NCI-H526 treated with DMSO at 0.1 percent for 48 hours (cell line): Measurements from ENCODE around the gene PLVAP.

ENCODE experiments used
- DNase-seq: peaks from one replicate; lab custom pipeline; 2025; lab: John Stamatoyannopoulos, UW

Gene PLVAP

GRCh38 chr19:17321655-17322489, 55.3 kb downstream of the PLVAP start:
- DNase-seq: no peak

GRCh38 chr19:17320435-17320834, 56.7 kb downstream of the PLVAP start:
- DNase-seq: no peak

GRCh38 chr19:17319473-17320238, 57.5 kb downstream of the PLVAP start:
- no peak for DNase-seq

GRCh38 chr19:17318966-17319365, 58.2 kb downstream of the PLVAP start:
- DNase-seq: no peak

DNA sequence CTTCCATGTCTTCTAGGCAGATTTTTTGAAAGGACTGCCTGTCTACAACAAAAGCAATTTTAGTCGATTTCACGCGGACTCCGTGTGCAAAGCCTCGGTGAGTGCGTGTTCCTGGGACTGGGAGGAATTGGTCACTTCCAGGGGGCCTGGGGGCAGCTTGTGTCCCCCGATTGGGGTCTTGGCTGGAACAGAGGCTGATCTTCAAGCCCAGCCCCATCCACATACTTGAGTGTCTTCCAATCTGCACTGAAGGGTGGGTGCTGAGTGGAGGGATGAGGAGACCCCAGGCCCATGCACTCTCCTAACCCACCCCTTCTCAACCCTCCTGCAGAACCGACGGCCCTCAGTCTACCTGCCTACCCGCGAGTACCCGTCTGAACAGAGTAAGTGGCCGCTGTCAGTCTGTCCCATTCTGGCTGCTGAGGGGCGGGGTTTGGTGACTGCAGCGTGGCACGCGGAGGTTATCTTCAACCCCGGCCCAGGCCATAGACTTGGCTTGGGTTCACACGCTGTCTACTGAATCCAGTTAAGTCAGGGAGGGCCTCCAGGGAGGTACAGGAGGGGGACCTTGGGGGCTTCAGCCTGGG, 63.0 kb downstream of the PLVAP start:
- DNase-seq: no peak

DNA sequence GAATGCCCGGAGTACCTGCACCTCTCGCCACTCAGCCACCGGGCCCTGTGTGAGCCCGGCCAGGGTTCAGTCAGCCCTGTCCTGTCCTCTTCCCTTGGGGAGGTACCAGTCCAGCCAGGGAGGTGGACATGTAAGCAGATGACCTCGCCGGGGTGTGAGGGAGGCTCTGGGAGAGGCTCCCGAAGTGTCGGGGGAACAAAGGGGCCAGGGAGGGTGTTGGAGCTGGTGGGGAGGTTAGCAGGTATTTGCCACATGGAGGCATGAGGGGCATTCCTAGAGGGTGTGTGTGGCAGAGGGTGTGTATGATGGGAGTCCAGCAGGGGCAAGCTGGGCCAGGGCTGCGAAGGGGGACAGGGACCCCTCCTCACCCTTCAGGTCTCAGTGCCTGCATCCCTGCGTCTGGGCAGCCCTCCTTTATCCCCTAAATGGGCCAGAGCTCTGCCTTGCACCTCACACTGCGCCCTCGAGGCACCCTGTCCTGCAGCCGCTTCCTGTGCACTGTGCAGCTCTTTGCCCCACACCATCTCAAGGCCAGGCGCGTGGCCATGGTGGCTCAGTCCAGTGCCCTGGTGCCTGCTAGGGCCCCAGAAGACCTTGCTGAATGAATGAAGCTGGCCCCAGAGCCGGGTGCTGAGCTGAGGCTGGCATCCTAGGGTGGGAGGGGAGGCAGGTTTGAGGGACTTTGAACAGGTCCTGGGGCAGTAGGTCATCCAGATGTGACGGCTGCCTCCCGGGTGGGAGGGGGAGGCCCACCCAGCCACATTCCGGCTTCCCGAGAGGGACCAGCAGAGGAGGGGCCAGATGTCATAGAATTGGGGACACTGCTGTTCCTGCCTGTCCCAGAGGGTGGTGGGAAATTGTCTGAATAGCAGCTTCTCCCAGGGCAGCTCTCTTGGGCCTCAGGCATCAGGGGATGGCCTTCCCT, 64.7 kb downstream of the PLVAP start:
- no peak for DNase-seq

- no peak for DNase-seq
Measured at GRCh38 chr19:17311455-17312188, 65.5 kb downstream of the PLVAP start.

DNA sequence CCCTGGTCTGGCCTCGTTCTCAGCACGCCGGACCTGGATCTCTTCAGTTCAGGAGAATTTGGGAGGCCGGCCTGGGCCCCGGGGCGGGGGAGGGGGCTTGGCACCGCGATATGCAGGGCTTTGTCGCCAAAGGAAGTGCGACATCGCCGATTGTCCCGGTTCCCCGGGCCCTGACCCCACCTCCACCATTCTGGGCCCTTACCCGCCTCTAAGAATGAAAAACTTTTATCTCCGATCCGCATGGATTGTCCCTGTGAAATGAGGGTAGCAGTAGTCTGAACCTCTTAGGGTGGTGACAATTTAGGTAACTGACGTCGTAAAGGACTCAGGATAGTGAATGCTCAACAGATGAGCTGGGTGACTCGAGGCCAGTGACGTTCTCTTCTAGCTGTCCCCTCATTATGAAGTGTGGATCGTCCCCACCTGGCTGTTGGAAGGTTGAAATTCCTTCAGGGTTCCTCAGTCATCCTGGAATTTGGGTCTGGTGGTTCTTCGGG, 67.1 kb downstream of the PLVAP start:
- DNase-seq: no peak

GRCh38 chr19:17309198-17309964, 67.8 kb downstream of the PLVAP start, which contains the start of gene DDA1:
DDA1 (plus strand) TSS chr19:17309563; CDS start chr19:17309655, 92 bp downstream.
- DNase-seq: peak; percentile 94

DNA sequence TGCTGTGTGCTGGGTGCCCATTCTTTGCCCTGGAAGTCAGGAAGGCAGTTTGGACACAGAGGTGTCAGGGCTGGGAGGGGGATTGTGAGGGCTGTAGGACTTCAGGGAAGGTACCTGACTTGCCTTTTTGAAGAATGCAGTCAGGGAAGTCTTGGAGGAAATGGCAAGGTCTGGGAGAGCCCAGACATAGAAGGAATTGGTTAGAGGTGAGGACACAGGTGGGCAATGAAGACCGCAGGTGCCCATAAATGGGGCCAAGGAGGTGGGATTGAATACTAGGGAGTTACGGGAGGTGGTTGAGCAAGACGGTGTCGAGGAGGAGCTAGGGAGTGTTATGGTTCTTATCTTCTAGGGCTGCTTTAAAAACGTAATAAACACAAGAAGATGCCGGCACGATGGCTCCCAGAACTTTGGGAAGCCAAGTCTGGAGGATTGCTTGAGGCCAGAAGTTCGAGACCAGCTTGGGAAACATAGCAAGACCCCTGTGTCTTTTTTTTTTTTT, 69.2 kb downstream of the PLVAP start:
- DNase-seq: no peak

DNA sequence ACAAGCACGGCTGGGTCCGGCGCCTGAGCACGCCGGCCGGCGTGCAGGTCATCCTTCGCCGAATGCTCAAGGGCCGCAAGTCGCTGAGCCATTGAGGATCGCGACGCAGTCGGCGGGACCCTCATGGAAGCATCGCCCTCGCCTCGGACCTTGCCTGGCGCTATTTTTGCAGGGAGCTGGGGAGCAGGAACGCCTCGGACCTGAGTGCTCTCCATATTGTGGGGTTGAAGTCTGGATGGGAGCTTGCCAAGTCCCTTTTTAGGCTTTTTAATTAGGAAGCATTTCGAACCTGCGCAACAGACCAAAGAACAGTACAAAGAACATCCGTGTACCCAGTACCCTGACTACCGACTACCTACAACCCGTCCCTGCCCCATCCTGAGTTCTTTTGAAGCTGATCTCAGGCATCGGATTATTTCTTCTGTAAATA, 70.8 kb downstream of the PLVAP start:
- DNase-seq: no peak

- peak; percentile 92 for DNase-seq
Measured at GRCh38 chr19:17305517-17306284, 71.4 kb downstream of the PLVAP start, which contains the start of gene MRPL34. MRPL34 (plus strand) TSS chr19:17305872; CDS start chr19:17305893, 21 bp downstream.

DNA sequence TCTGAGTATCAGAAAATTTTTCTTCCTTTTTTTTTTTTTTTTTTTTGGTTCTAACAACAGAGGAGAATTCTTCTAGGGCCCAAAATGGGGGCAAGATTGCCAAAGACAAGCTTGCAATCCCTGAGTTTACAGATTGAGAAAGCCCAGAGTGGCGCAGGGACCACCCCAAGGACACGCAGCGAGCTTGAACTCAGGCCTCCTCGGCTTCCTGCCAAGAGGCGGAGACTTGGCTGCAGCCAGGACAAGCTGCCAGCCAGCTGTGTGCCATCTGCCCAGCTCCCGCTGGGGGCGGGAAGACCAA, 72.0 kb downstream of the PLVAP start:
- no peak for DNase-seq

GRCh38 chr19:17304386-17305215, 72.5 kb downstream of the PLVAP start:
- no peak for DNase-seq

- DNase-seq: no peak
Measured at GRCh38 chr19:17303940-17304267, 73.2 kb downstream of the PLVAP start.

GRCh38 chr19:17303167-17303939, 73.8 kb downstream of the PLVAP start, which contains the start of gene ABHD8:
ABHD8 (minus strand) TSS chr19:17303425; CDS start chr19:17301616, 1,809 bp downstream.
- DNase-seq: peak; percentile 48
